ENCODE data around the gene CREBBP.

DNA sequence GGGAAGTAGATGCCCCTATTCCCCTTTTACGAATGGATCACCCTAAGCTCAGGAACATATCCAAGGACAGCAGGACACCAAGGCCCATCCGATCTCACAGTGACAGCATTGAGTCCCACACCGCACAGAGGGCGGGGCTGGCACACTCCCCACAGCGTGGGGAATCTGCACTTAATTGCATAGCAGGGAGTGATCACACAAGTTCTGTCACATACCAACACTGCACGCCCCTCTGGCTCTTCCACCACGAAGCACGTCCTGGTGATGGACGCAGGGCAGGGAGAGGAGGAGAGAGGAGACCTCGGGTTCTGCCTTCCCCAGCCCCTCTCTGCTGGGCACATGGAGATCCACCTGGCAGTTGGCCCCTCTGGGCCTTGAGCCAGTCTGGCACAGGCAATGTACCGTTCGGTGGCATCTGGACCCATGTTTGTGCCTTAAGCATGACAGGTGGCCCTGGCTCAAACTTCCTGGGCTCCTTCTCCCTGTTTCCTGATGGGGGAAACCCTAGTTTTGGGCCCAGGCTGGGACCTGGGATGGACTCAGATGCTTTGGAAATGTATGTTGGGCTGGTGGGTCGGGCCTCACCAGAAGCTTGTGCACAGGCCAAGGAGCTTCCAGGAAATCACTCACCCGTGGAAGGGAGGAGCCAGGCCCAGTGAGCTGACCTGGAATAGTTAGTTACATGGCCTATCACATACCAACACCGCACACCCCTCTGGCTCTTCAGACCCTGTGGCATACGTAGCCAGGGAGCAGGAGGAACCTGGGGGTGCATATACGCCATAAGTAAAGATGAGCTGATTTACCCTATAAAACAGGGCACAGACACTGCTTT lies 35.1 kb upstream of the CREBBP start:
- TF ChIP-seq, protein P1, sequence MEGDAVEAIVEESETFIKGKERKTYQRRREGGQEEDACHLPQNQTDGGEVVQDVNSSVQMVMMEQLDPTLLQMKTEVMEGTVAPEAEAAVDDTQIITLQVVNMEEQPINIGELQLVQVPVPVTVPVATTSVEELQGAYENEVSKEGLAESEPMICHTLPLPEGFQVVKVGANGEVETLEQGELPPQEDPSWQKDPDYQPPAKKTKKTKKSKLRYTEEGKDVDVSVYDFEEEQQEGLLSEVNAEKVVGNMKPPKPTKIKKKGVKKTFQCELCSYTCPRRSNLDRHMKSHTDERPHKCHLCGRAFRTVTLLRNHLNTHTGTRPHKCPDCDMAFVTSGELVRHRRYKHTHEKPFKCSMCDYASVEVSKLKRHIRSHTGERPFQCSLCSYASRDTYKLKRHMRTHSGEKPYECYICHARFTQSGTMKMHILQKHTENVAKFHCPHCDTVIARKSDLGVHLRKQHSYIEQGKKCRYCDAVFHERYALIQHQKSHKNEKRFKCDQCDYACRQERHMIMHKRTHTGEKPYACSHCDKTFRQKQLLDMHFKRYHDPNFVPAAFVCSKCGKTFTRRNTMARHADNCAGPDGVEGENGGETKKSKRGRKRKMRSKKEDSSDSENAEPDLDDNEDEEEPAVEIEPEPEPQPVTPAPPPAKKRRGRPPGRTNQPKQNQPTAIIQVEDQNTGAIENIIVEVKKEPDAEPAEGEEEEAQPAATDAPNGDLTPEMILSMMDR (conservative IDR thresholded peaks at IDR 0.05; ENCODE audit: low read length), result no peak
- TF ChIP-seq EZH2phosphoT487 (IDR thresholded peaks at IDR 0.05; ENCODE audit: borderline replicate concordance, low read depth, low read length), result no peak

Measured in OCI-LY7 (cell line).